Spleen (tissue), 11 donors: ENCODE data around the gene OTUD7B. TPM values are rescaled to one million over a fixed set of nuclear protein-coding genes. Genes with fewer than 3 reads are reported as not detected.

ENCODE experiments used
- DNase-seq: peaks from one replicate; pipeline ENCODE4 v3.0.0-alpha.2; 2020
- H3K27ac ChIP-seq, 8 donors: fragments of 200-600 bp; sonication (generic) in 7 of 8; 1 replicate in 4 of 8; 2 replicates in 4 of 8; pipeline versions ENCODE4 v1.5.0 to v1.8.0; 2016 to 2021; ENCODE audit warnings: inconsistent platforms in 4 of 8, mild to moderate bottlenecking in 4 of 8, moderate library complexity in 1 of 8
- H3K27me3 ChIP-seq, 7 donors: fragments of 200-600 bp; sonication (generic) in 6 of 7; replicated peaks in 1 of 7; 1 replicate in 4 of 7; 2 replicates in 3 of 7; pipeline versions ENCODE4 v1.5.0 to v1.8.0; 2016 to 2021; ENCODE audit warnings: inconsistent platforms in 3 of 7, mild to moderate bottlenecking in 1 of 7
- H3K36me3 ChIP-seq, 6 donors: fragments of 200-600 bp; sonication (generic) in 5 of 6; 1 replicate in 4 of 6; 2 replicates in 2 of 6; pipeline versions ENCODE4 v1.5.0 to v1.8.0; 2016 to 2021; ENCODE audit warnings: inconsistent platforms in 2 of 6
- H3K4me1 ChIP-seq, 6 donors: fragments of 200-600 bp; sonication (generic) in 5 of 6; 1 replicate in 3 of 6; 2 replicates in 3 of 6; pipeline versions ENCODE4 v1.5.0 to v1.8.0; 2016 to 2021; ENCODE audit warnings: inconsistent platforms in 3 of 6
- H3K4me3 ChIP-seq, 8 donors: fragments of 200-600 bp; sonication (generic) in 7 of 8; 1 replicate in 4 of 8; 2 replicates in 4 of 8; pipeline versions ENCODE4 v1.5.0 to v1.8.0; 2016 to 2021; ENCODE audit warnings: inconsistent platforms in 4 of 8, mild to moderate bottlenecking in 4 of 8, moderate library complexity in 2 of 8
- H3K9me3 ChIP-seq, 8 donors: fragments of 200-600 bp; sonication (generic) in 7 of 8; 1 replicate in 4 of 8; 2 replicates in 4 of 8; pipeline versions ENCODE4 v1.5.0 to v1.8.0; 2016 to 2021; ENCODE audit warnings: inconsistent platforms in 4 of 8
- POLR2A ChIP-seq, 3 donors: fragments of 450-650 bp; IDR thresholded peaks; one replicate each; pipeline ENCODE4 v1.5.1; 2017; ENCODE audit warnings: antibody characterized with exemption in 3 of 3, mild to moderate bottlenecking in 1 of 3
- POLR2AphosphoS5 ChIP-seq, 3 donors: sonication (generic); formaldehyde crosslinking; IDR thresholded peaks; one replicate each; pipeline ENCODE4 v1.5.1; 2017; ENCODE audit warnings: antibody characterized with exemption in 3 of 3
- WGBS, 5 donors: extraction: QIAGEN DNeasy Blood & Tissue Kit in 3 of 5; methylation state at CpG; one replicate each; pipeline versions ENCODE4 v1.1.5 to v1.1.7; 2013 to 2018; 5-methylcytosine and 5-hydroxymethylcytosine counted together
- intact Hi-C: fragments of 100-400 bp; cut with DNase I; formaldehyde crosslinking; loops from one replicate; pipeline ENCODE4 v1.15.0; 2023; ENCODE audit warnings: low total_unique reads
- polyA plus RNA-seq, 3 donors: library from polyadenylated mRNA; stranded (reverse); fragments of 200-250 nt; gene quantifications; one replicate each; pipeline ENCODE4 v1.2.1, GENCODE V29; 2013
- total RNA-seq, 7 donors: library from RNA; depleted of rRNA in 3 of 7; stranded (reverse); fragments of >200 nt in 3 of 7; fragmentation: NEBNext Ultra II Directional in 4 of 7; extraction: Animal tissue kit (Norgen Biotek cat#: 25700) in 4 of 7; gene quantifications; one replicate each; pipeline versions ENCODE4 v1.1.0 to v1.2.1, GENCODE V29; 2016 to 2021
- TF ChIP-seq, protein P1 (sequence below), 11 experiments: fragments of 200-600 bp in 7 of 11; fragments of 450-650 bp in 4 of 11; sonication (generic) in 4 of 11; IDR thresholded peaks in 8 of 11; conservative IDR thresholded peaks in 3 of 11; 1 replicate in 7 of 11; 2 replicates in 4 of 11; pipeline versions ENCODE4 v1.4.0 to v1.8.0; 2016 to 2021; ENCODE audit warnings: antibody characterized with exemption in 11 of 11, inconsistent platforms in 4 of 11, mild to moderate bottlenecking in 1 of 11
- donor health status: healthy with polysubstance abuse.
- donor health status: DM: no; HTN: no; CAD: no; lungs with moderate emphysema.
- donor health status: DM: no; HTN: no; CAD: no.
- donor health status: Bipolar disorder and iron deficiency.
- donor health status: healthy.
- donor health status: DM: no; HTN: no; CAD: no.
- donor health status: DM: yes; HTN: yes; CAD: no.

OTUD7B gene
- total and polyA plus RNA-seq, 10 donors = 0.70 to 20.5 (median 12.1) TPM

DNA sequence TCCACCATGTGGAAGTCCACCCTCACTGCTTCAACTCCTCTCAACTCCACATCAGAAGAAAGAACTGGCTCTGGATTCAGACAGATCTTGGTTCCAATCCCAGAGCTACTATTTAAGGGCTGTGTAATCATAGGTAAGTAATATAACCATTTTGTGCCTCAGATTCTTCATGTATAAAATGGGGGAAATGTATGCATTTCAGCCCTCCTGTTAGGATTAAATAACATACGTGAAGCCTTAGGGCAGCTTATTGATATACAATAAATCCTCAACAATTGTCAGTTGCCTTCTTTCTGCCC lies 23.3 kb downstream of the OTUD7B start:
- peak overlapping the region in 1 of 8 donors; percentile 28 for H3K27ac ChIP-seq
- TF ChIP-seq POLR2AphosphoS5 (IDR thresholded peaks at IDR 0.05) (no peak), POLR2A (IDR thresholded peaks at IDR 0.05) (no peak)
- TF ChIP-seq, protein P1, sequence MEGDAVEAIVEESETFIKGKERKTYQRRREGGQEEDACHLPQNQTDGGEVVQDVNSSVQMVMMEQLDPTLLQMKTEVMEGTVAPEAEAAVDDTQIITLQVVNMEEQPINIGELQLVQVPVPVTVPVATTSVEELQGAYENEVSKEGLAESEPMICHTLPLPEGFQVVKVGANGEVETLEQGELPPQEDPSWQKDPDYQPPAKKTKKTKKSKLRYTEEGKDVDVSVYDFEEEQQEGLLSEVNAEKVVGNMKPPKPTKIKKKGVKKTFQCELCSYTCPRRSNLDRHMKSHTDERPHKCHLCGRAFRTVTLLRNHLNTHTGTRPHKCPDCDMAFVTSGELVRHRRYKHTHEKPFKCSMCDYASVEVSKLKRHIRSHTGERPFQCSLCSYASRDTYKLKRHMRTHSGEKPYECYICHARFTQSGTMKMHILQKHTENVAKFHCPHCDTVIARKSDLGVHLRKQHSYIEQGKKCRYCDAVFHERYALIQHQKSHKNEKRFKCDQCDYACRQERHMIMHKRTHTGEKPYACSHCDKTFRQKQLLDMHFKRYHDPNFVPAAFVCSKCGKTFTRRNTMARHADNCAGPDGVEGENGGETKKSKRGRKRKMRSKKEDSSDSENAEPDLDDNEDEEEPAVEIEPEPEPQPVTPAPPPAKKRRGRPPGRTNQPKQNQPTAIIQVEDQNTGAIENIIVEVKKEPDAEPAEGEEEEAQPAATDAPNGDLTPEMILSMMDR (IDR thresholded peaks at IDR 0.05 in 8 of 11, conservative IDR thresholded peaks at IDR 0.05 in 3 of 11) = no peak
- intact Hi-C loops = no loop called here
- H3K4me1 ChIP-seq = peaks cover 0 to 14% (median 0%) of the 10 kb centered on the region in 6 donors
- peaks cover 0 to 51% (median 0%) of the 10 kb centered on the region in 7 donors for H3K27me3 ChIP-seq
- H3K36me3 ChIP-seq = peaks cover 0 to 6% (median 0%) of the 10 kb centered on the region in 6 donors
- no peaks in the 10 kb centered on the region for H3K9me3 ChIP-seq
- no peak overlapping the region for H3K4me3 ChIP-seq
- no peak for DNase-seq
- 84 to 94% (median 92%) methylated on average over 1 of the region's 1 CpG for WGBS, 5 donors

DNA sequence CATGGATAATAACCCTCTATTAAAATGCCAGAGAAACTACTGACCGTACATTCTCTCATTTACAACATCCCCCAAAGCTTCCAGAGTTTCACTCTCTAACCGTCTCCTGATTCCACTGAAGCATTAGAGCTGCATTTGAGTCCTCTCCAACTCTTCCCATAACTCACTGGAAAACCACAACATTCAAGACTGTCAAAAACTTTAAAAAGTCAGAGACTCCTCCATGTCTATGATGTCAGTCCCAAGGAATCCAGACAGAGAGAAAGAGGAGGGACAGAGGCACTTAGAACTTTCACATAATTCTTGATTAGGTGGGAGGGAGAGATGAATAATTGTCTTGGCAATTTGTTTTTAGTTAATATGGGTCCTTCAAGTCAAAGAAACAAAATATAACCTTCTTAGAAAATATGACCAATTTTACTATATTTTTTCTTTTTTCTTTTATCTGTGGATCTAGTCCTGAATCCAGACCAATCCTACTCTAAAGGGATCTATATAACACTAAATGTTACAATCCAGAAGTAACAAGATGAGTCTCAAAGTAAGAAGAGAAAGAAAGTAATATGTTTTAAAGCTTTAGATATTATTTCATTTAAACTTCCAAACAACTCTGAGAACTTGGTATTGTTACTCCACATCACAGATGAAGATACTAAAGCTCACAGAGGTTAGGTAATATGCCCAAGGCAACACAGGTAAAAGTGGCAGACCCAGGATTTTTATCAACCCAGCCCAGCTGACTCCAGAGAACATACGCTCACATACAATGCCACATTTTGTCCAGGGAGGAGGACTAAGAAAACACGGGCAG lies 23.8 kb downstream of the OTUD7B start:
- H3K9me3 ChIP-seq = no peaks in the 10 kb centered on the region
- no peak for TF ChIP-seq POLR2AphosphoS5 (IDR thresholded peaks at IDR 0.05)
- peak overlapping the region in 4 of 8 donors; percentile 2 to 39 (median 22) for H3K27ac ChIP-seq
- H3K4me1 ChIP-seq = peaks cover 0 to 14% (median 0%) of the 10 kb centered on the region in 6 donors
- peaks cover 0 to 46% (median 0%) of the 10 kb centered on the region in 7 donors for H3K27me3 ChIP-seq
- WGBS, 5 donors = 79 to 89% (median 82%) methylated on average over 4 of the region's 4 CpGs
- intact Hi-C loops = no loop called here
- no peak overlapping the region for H3K4me3 ChIP-seq
- peaks cover 0 to 6% (median 0%) of the 10 kb centered on the region in 6 donors for H3K36me3 ChIP-seq
- DNase-seq = no peak

DNA sequence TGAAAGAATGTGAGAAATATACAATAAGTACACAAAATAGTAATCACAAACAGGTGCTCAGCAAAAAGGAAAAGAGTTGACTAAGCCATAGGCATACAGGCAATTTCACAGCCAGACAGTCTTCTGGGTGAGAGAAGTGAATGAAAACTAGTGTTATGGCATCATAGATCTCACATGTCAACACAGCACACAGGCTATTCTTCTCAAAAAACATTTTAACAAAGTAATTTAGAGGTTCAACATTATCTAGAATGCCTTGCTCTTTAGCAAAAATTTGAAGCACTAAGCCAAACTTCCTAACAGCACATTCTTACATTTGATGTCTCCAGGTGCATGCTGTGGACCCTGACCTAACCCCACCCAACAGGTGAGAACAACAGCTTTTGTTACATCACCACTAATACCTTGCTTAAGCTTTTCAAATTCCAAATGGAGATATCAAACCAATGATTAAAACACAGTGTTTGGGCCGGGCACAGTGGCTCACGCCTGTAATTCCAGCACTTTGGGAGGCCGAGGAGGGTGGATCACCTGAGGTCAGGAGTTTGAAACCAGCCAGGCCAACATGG lies 30.5 kb downstream of the OTUD7B start:
- Histone ChIP-seq H3K4me1 (peaks cover 0 to 20% (median 0%) of the 10 kb centered on the region in 6 donors), H3K36me3 (peaks cover 0 to 22% (median 11%) of the 10 kb centered on the region in 6 donors), H3K4me3 (no peak overlapping the region), H3K9me3 (no peaks in the 10 kb centered on the region), H3K27ac (no peak overlapping the region), H3K27me3 (peaks cover 0 to 22% (median 0%) of the 10 kb centered on the region in 7 donors)
- intact Hi-C loops = no loop called here
- no peak for DNase-seq
- WGBS, 5 donors = 94 to 97% (median 95%) methylated on average over 3 of the region's 3 CpGs
- TF ChIP-seq POLR2AphosphoS5 (IDR thresholded peaks at IDR 0.05) (no peak), POLR2A (IDR thresholded peaks at IDR 0.05) (no peak)
- TF ChIP-seq, protein P1 (IDR thresholded peaks at IDR 0.05 in 8 of 11, conservative IDR thresholded peaks at IDR 0.05 in 3 of 11) = no peak

DNA sequence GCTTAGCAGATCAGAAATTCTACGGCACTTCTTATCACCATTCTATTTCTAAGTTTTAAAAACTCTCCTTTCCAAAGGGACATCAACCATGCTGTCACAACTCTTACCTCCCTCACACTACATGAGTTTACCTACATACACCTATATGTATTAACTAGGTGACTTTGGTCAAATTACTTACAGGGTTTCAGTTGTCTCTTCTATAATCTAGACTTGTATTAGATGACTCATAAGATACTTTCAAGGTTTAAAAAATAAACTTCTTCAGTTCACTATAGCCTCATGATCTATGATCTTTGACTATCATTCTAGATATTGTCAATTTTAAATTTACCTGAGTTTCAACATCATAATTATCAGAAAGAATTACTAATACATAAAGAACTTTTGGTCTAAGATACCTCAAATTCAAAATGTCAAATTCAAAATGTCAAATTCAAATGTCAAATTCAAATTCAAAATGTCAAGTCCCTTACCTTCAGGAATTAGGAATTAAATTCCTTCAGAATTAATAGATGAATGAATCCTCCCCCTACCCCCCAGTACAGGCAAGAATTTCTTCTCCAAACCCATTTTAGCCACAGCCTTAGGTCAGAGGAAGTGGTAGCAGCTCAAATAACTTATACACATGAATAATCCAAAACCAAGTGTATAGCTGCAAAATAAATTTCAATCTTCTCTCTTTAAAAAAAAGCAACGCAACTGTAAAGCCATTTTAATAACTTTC lies 31.1 kb downstream of the OTUD7B start:
- WGBS, 5 donors = 90 to 98% (median 95%) methylated on average over 2 of the region's 2 CpGs

More for the DNA sequence above, 31.1 kb downstream of the OTUD7B start:
- H3K27me3 ChIP-seq = peaks cover 0 to 16% (median 0%) of the 10 kb centered on the region in 7 donors
- no peak overlapping the region for H3K4me3 ChIP-seq
- H3K27ac ChIP-seq = no peak overlapping the region
- peaks cover 0 to 28% (median 14%) of the 10 kb centered on the region in 6 donors for H3K36me3 ChIP-seq
- H3K4me1 ChIP-seq = peaks cover 0 to 14% (median 0%) of the 10 kb centered on the region in 6 donors
- no peaks in the 10 kb centered on the region for H3K9me3 ChIP-seq
- intact Hi-C loops = no loop called here
- TF ChIP-seq POLR2AphosphoS5 (IDR thresholded peaks at IDR 0.05) (no peak), POLR2A (IDR thresholded peaks at IDR 0.05) (no peak)
- TF ChIP-seq, protein P1 (IDR thresholded peaks at IDR 0.05 in 8 of 11, conservative IDR thresholded peaks at IDR 0.05 in 3 of 11) = no peak
- no peak for DNase-seq
